Stimulated activated CD4-positive, alpha-beta T cell treated with anti-CD3 and anti-CD28 coated beads, Interleukin-1b, Interleukin-23, amount 100 ng/mL, for 4 hours (primary cell): Measurements from ENCODE around the gene VANGL1.

Experiments used
- DNase-seq, 2 donors: peaks; one replicate each; pipeline ENCODE4 v3.0.0-alpha.2; 2020; ENCODE audit warnings: low read depth in 2 of 2

VANGL1 gene

GRCh38 chr1:115644109-115644508, 2.3 kb downstream of the VANGL1 start:
- no peak for DNase-seq

- DNase-seq, result no peak
These were observed 5.3 kb downstream of the VANGL1 start for GRCh38 chr1:115647047-115647446.

- DNase-seq, result no peak
These were observed 5.7 kb downstream of the VANGL1 start for GRCh38 chr1:115647507-115647906.

GRCh38 chr1:115647919-115648650, 6.3 kb downstream of the VANGL1 start:
- DNase-seq, result no peak

- no peak for DNase-seq
These were observed 7.2 kb downstream of the VANGL1 start for GRCh38 chr1:115648717-115649691.

GRCh38 chr1:115649964-115650363, 8.2 kb downstream of the VANGL1 start:
- no peak for DNase-seq

- DNase-seq, result no peak
These were observed 9.2 kb downstream of the VANGL1 start for GRCh38 chr1:115650961-115651360.

- DNase-seq, result no peak
These were observed 9.6 kb downstream of the VANGL1 start for GRCh38 chr1:115651391-115651790.

GRCh38 chr1:115652236-115652788, 10.5 kb downstream of the VANGL1 start:
- no peak for DNase-seq

- no peak for DNase-seq
These were observed 12.4 kb downstream of the VANGL1 start for GRCh38 chr1:115654125-115654524.

GRCh38 chr1:115654663-115655305, 13.0 kb downstream of the VANGL1 start:
- no peak for DNase-seq

- no peak for DNase-seq
These were observed 13.5 kb downstream of the VANGL1 start for GRCh38 chr1:115655306-115655663.

GRCh38 chr1:115655916-115656315, 14.1 kb downstream of the VANGL1 start:
- no peak for DNase-seq

GRCh38 chr1:115656461-115657077, 14.8 kb downstream of the VANGL1 start:
- no peak for DNase-seq

GRCh38 chr1:115658646-115659045, 16.9 kb downstream of the VANGL1 start:
- DNase-seq, result no peak

GRCh38 chr1:115660151-115660550, 18.4 kb downstream of the VANGL1 start:
- DNase-seq, result no peak

GRCh38 chr1:115661157-115661556, 19.4 kb downstream of the VANGL1 start:
- no peak for DNase-seq

GRCh38 chr1:115665319-115666096, 23.7 kb downstream of the VANGL1 start:
- no peak for DNase-seq

GRCh38 chr1:115666206-115666605, 24.4 kb downstream of the VANGL1 start:
- DNase-seq, result no peak

- no peak for DNase-seq
These were observed 24.9 kb downstream of the VANGL1 start for GRCh38 chr1:115666702-115667101.

- no peak for DNase-seq
These were observed 26.8 kb downstream of the VANGL1 start for GRCh38 chr1:115668579-115668978.
